ENCODE results near the gene ANK3.

The ANK3 gene

DNA sequence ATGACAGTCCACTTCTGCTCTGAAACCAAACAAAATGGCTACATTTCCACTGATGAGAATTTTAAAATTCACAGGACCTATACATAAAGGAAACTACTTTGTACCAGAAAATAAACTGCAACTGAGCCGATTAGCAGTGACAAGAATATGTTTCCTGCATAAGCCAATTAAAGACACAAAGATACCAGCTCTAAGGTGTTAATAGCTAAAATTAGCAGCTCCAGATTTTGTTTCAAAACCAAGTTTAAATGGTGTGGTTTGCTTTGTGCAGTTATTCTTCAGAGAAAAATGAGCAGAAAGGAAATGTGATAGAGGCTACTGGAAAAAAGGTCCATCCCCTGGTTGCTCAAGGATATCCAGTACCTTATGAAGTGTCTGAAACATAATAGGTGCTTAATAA, 123.2 kb downstream of the ANK3 start:
- Histone ChIP-seq H3K9ac (ENCODE audit: low read depth, low read length) (no peak overlapping the region), H3K4me1 (ENCODE audit: insufficient read depth, low read length) (no peaks in the 10 kb centered on the region), H3K9me3 (ENCODE audit: control insufficient read depth, insufficient read depth, low read length) (no peaks in the 10 kb centered on the region), H3K36me3 (ENCODE audit: insufficient read depth, low read length) (no peaks in the 10 kb centered on the region)

DNA sequence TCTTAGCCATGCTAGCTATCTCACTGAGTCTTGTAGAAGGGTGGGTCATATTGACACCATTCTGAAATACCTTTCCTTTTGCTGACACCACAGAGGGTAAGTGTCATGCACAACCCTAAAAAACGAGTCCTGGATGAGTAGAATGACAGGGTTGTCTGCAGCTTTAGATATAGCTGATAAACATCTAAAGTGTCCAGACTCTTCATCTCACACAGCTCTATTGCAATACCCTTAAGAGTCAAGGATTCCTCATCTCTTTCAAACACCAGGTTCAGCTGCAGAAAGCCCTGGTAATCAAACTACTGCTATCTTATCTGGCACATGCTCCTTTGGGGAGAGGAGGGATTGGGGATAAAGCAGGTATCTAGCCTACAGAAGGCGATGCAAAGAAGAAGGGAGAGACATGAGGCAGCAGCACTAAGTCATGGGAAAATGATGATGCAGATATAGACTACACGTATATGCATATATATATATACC, 127.0 kb downstream of the ANK3 start:
- Histone ChIP-seq H3K9me3 (ENCODE audit: control insufficient read depth, insufficient read depth, low read length) (no peaks in the 10 kb centered on the region), H3K9ac (ENCODE audit: low read depth, low read length) (no peak overlapping the region), H3K4me1 (ENCODE audit: insufficient read depth, low read length) (peaks cover 17% of the 10 kb centered on the region; the same call in 1 of the 2 replicates), H3K36me3 (ENCODE audit: insufficient read depth, low read length) (no peaks in the 10 kb centered on the region)

DNA sequence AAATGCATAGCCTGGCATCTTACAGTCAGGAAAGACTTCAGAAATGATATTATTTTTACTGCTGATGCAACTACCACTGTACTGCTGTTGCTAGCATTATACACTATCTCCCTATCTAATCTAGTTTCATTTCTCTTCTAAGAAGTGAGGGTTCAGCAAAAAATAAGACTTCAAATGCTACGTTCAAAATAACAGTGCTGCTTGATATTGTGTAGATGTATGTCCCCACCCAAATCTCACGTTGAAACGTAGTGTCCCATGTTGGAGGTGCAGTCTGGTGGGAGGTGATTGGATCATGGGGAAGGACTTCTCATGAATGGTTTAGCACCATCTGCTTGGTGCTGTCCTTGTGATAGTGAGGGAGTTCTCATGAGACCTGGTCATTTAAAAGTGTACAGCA, 129.4 kb downstream of the ANK3 start:
- Histone ChIP-seq H3K36me3 (ENCODE audit: insufficient read depth, low read length) (no peaks in the 10 kb centered on the region), H3K9ac (ENCODE audit: low read depth, low read length) (no peak overlapping the region), H3K9me3 (ENCODE audit: control insufficient read depth, insufficient read depth, low read length) (no peaks in the 10 kb centered on the region), H3K4me1 (ENCODE audit: insufficient read depth, low read length) (peaks cover 17% of the 10 kb centered on the region; the same call in 1 of the 2 replicates)

DNA sequence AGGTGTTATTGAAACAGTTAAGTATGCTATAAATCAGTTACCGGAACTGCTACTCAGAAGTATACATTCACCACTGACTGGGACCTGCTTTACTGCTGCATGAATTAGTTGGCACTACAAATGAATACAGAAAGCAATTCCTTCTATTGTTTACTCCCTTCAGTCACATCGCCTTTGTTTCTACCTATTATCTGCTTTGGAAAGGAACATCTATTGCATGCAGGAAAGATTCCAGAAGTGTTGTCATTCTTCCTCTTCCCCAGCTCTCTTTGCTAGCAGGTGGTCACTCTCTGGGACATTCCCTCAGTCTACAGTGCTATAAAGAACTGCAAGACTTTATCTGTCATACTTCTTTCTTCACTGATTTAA, 131.3 kb downstream of the ANK3 start:
- Histone ChIP-seq H3K9ac (ENCODE audit: low read depth, low read length) (no peak overlapping the region), H3K36me3 (ENCODE audit: insufficient read depth, low read length) (no peaks in the 10 kb centered on the region), H3K9me3 (ENCODE audit: control insufficient read depth, insufficient read depth, low read length) (no peaks in the 10 kb centered on the region), H3K4me1 (ENCODE audit: insufficient read depth, low read length) (peaks cover 17% of the 10 kb centered on the region; the same call in 1 of the 2 replicates)

DNA sequence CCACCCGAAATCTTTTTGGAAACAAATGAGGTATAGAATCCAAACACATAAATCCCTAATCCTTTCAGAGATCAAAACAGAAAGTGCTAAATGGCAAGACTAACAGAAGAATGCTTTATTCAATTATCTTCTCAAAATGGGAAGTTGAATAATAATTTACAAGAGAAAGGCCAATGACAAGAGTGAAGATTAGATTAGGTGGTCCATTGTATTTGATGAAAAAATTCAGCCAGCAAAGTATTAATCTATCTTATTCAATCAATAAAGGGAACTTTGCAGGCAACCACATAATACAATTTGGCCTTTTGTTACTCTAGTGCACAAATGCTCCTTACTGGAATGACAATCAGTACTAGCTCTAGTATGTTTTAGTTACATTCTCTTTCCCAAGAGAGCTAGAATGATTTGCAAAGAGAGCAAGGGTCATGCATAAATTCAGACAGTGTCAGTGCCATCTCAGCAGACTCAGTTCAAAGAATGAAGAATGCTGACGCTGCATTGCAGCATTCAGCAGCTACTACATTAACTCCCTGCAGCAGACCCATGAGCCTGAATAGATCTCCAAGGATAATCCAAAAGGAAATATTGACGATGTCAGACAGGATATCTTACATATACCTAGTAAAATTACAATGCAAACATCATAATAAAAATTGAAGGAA, 131.8 kb downstream of the ANK3 start:
- Histone ChIP-seq H3K36me3 (ENCODE audit: insufficient read depth, low read length) (no peaks in the 10 kb centered on the region), H3K4me1 (ENCODE audit: insufficient read depth, low read length) (peaks cover 17% of the 10 kb centered on the region; the same call in 1 of the 2 replicates), H3K9ac (ENCODE audit: low read depth, low read length) (no peak overlapping the region), H3K9me3 (ENCODE audit: control insufficient read depth, insufficient read depth, low read length) (no peaks in the 10 kb centered on the region)

DNA sequence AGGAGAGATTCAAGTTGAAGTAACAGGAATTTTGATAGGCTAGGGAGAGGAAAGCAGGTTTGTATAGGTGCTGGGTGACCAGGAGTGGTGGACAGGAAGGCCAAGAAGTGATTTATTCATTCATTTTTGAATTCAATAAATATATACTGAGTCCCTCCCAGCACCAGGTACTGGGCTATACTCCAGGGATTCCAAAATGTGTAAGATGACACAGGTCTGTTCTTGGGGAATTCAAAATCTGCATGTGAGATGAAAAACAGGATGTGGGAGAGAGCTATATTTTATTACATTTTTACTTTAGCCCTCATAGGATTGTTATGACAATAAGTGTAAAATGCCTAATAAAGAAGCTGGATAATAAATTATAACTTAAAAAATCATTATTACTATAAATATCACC, 134.9 kb downstream of the ANK3 start:
- Histone ChIP-seq H3K9me3 (ENCODE audit: control insufficient read depth, insufficient read depth, low read length) (no peaks in the 10 kb centered on the region), H3K36me3 (ENCODE audit: insufficient read depth, low read length) (no peaks in the 10 kb centered on the region), H3K4me1 (ENCODE audit: insufficient read depth, low read length) (peaks cover 17% of the 10 kb centered on the region; the same call in 1 of the 2 replicates), H3K9ac (ENCODE audit: low read depth, low read length) (no peak overlapping the region)

DNA sequence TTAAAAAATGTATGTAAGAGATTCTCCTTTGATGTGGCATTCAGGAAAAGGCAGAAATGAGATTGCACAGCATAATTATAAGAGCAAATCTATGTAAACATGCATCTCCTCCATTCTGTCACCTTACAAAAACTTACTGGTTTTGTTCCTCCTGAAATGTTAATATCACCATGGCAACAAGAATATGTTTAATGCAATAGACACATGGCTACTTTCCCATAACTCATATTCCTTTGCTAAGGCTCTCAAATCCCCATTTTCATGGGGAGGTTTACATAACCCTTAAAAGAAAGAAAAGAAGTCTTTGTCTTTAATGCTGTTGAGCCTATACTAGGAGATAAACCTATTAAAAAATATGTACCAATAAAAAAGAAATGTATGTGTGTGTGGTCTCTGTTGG, 136.2 kb downstream of the ANK3 start:
- Histone ChIP-seq H3K9ac (ENCODE audit: low read depth, low read length) (no peak overlapping the region), H3K36me3 (ENCODE audit: insufficient read depth, low read length) (no peaks in the 10 kb centered on the region), H3K4me1 (ENCODE audit: insufficient read depth, low read length) (peaks cover 7% of the 10 kb centered on the region; the same call in 1 of the 2 replicates), H3K9me3 (ENCODE audit: control insufficient read depth, insufficient read depth, low read length) (no peaks in the 10 kb centered on the region)

DNA sequence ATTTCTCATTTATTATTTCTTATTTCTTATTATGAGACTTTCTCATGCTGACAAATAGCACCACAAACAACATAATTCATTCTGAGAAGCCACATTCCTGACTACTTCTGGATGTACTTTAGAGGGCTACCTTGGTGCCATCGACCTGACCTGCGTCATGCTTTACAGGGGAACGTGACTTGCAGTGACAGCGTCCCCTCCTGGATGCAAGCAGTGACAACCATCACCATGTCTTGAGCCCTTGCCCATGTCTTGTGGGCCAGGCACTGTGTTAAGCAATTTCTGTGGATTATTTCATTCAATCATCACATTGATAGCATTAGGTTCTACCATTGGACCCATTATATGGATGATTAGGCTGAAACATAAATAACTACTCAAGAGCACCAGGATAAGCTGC, 137.0 kb downstream of the ANK3 start:
- Histone ChIP-seq H3K4me1 (ENCODE audit: insufficient read depth, low read length) (no peaks in the 10 kb centered on the region), H3K9me3 (ENCODE audit: control insufficient read depth, insufficient read depth, low read length) (no peaks in the 10 kb centered on the region)

DNA sequence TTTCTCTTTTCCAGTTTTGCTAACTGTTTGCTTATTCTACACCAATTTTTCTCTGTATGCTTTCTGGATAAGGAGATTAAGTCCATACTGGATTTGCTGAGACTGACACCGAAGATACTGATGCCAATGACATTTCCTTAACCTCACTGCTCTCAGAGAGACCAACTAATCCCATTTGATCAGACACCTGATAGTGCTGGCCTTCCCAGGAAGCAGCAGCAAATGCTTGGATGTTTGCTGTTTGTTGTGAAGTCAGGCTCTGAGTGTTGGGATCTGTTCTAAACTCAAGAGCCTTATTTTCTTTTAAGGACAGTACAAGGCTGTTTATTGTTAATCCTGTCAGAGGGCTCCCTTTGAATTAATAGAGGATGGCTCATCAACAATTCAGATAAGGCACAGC, 143.3 kb downstream of the ANK3 start:
- Histone ChIP-seq H3K9me3 (ENCODE audit: control insufficient read depth, insufficient read depth, low read length) (no peaks in the 10 kb centered on the region), H3K36me3 (ENCODE audit: insufficient read depth, low read length) (no peaks in the 10 kb centered on the region), H3K4me1 (ENCODE audit: insufficient read depth, low read length) (no peaks in the 10 kb centered on the region), H3K9ac (ENCODE audit: low read depth, low read length) (no peak overlapping the region)

More for the DNA sequence above, 137.0 kb downstream of the ANK3 start:
- no peaks in the 10 kb centered on the region for H3K36me3 ChIP-seq (ENCODE audit: insufficient read depth, low read length)
- no peak overlapping the region for H3K9ac ChIP-seq (ENCODE audit: low read depth, low read length)

DNA sequence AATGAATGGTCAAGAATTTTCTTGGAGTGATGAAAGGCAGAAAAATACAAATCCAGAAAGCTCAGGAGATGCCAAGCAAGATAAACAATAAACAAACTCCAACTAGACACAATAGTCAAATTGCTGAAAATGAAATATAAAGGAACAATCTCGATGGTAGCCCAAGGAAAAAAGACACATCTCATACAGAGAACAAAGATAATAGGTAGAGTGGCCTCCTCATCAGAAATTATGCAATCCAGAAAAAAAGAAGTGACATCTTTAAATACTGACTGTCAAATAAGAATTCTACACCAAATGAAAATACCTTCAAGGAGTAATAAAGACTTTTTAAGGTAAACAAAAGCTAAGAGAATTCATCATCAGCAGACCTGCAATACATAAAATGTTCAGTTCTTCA, 150.4 kb downstream of the ANK3 start:
- Histone ChIP-seq H3K36me3 (ENCODE audit: insufficient read depth, low read length) (no peaks in the 10 kb centered on the region), H3K9ac (ENCODE audit: low read depth, low read length) (no peak overlapping the region), H3K9me3 (ENCODE audit: control insufficient read depth, insufficient read depth, low read length) (no peaks in the 10 kb centered on the region), H3K4me1 (ENCODE audit: insufficient read depth, low read length) (no peaks in the 10 kb centered on the region)

DNA sequence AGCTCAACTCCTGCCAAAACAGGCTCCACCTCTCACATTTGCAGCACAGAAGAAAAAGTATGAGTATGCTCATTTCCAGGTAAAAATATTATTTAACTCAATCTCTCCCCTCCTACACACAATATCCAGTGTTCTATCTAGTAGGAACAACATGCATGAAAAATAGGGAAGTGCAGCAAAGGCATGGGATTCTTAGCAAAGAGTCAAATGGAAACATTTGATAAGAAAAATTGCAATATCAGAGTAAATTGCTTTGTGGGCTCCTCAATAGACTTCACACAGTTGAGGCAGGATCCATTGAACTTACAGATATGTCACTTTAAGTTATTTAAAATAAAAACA, 150.9 kb downstream of the ANK3 start:
- Histone ChIP-seq H3K36me3 (ENCODE audit: insufficient read depth, low read length) (no peaks in the 10 kb centered on the region), H3K4me1 (ENCODE audit: insufficient read depth, low read length) (no peaks in the 10 kb centered on the region), H3K9ac (ENCODE audit: low read depth, low read length) (no peak overlapping the region), H3K9me3 (ENCODE audit: control insufficient read depth, insufficient read depth, low read length) (no peaks in the 10 kb centered on the region)

DNA sequence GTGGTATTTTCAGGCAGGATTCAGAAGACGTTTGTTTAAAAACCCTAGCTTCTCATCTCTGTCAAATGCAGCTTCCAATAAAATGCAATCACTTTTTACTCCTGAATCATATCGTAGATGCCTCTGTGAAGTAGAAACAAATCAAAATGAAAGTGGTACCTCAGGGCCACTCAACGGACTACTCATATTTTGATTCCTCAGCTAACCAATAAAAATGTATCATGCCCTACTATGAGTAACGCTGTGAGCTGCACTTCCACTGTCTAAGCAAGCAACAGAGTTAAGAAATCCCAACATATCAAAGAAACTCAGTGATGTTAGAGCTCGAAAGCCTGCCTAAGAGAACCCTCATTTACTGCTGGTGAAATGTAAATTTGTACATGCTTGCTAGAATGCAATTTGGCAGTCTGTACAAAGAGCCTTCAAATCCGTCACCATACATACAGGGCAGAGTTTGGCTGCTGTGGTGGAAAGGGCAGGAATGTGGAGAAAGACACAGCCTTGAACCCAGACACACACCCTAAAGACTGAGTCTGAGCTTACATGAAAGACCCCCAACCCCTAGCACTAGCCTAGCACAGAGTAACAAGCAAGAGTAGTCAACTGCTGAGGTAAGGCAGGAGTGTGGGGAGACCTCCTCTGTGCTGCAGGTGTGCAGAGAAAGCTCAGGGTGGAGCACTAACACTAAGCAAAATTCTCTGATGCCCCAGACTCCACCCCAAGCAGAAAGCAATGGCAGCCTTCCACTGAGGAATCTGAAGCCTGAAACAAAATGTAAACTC, 151.5 kb downstream of the ANK3 start:
- Histone ChIP-seq H3K36me3 (ENCODE audit: insufficient read depth, low read length) (no peaks in the 10 kb centered on the region), H3K9ac (ENCODE audit: low read depth, low read length) (no peak overlapping the region), H3K4me1 (ENCODE audit: insufficient read depth, low read length) (no peaks in the 10 kb centered on the region), H3K9me3 (ENCODE audit: control insufficient read depth, insufficient read depth, low read length) (no peaks in the 10 kb centered on the region)

DNA sequence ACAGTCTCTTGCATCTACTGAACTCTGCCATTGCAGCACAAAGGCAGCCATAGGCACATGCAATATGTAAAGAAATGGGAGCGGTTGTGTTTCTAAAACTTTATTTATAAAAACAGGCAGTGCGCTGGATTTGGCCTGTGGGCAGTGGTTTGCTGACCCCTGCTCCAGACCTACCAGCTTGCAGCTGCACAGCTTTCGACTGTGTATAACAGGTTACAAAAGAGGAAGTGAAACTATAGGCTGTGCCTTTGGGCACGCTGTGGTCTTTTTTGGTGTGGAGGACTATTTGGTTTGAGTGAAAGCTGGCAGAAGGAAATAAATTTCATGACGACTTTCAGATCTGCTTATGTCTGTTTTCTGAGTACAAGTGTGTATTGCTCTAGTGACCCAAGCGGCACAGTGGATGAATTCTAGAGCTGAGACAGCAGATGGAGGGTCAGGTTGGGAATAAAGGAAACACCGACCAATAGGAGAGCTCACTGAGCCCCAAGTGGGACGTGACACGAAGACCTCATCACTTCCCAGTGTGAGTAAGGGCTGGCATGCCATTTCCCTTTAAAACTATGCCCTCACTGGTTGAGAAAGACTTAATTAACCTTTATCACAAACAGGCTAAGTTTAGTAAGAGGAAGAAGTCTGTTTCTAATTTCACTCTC, 152.7 kb downstream of the ANK3 start:
- H3K9me3 ChIP-seq (ENCODE audit: control insufficient read depth, insufficient read depth, low read length) = no peaks in the 10 kb centered on the region
- no peak overlapping the region for H3K9ac ChIP-seq (ENCODE audit: low read depth, low read length)
- H3K4me1 ChIP-seq (ENCODE audit: insufficient read depth, low read length) = peaks cover under 1% of the 10 kb centered on the region; the same call in 1 of the 2 replicates
- H3K36me3 ChIP-seq (ENCODE audit: insufficient read depth, low read length) = no peaks in the 10 kb centered on the region

DNA sequence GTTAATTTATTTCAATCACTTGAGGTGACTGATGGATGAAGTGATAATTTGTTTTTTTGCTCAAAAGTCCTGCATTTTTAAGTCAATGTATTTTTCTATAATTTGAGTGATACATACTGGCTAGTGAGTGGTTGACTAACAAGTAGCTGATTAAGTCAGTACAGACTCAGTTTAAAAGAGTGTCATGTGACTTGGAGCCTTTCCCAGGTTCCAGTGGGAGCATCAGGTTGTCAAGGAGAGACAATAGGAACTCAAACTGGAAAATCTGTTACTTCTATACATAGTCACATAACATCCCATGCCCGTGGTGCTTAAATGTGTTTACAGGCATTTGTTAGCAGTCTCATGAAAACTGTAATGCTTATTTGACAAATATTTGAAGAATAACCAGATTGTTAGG, 154.7 kb downstream of the ANK3 start:
- no peaks in the 10 kb centered on the region for H3K36me3 ChIP-seq (ENCODE audit: insufficient read depth, low read length)
- peaks cover 7% of the 10 kb centered on the region for H3K4me1 ChIP-seq (ENCODE audit: insufficient read depth, low read length)
- H3K9me3 ChIP-seq (ENCODE audit: control insufficient read depth, insufficient read depth, low read length) = no peaks in the 10 kb centered on the region
- H3K9ac ChIP-seq (ENCODE audit: low read depth, low read length) = no peak overlapping the region

DNA sequence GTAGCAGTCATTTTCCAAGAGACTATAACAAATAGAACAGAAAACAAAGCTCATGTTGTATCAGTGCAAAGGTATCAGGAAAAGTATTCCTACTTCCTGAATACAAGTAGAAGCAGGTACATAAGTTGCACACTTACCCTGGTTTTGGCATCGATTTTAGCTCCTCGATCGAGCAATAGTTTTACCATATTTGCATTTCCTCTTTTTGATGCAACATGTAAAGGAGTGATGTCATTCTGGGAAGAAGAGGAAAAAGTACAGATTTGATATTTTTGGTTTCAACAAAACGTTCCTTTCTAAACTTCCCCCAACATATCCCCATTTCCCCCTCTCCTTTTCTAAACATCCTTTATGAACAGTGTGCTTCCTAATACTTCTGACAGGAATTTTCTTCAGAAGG, 155.1 kb downstream of the ANK3 start:
- Histone ChIP-seq H3K36me3 (ENCODE audit: insufficient read depth, low read length) (no peaks in the 10 kb centered on the region), H3K4me1 (ENCODE audit: insufficient read depth, low read length) (peaks cover 7% of the 10 kb centered on the region), H3K9ac (ENCODE audit: low read depth, low read length) (no peak overlapping the region), H3K9me3 (ENCODE audit: control insufficient read depth, insufficient read depth, low read length) (no peaks in the 10 kb centered on the region)

Data from ES-I3 (cell line).